ENCODE data around the gene OR2F1. TPM values are rescaled to one million over a fixed set of nuclear protein-coding genes. Genes with fewer than 3 reads are reported as not detected.

OR2F1 gene
- total and polyA plus RNA-seq, 4 donors: under 0.01 to 0.05 TPM; not detected in 2

DNA sequence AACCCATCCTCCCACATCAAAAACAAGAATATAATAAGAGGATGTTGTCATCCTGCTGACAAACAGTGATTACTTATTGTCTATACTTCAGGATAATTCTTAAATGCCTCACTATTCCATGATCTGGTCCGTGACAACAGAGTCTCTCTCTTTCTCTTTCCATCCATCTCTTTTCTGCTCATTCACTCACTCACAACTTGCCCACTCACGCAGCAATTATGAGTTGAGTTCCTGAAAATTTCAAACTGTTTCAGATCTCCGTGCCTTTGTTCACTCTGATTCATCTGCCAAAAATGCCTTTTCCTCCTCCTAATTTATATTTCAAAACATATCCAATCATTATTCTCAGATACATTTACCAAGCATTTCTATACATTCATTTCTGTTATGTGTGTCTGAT, 46.9 kb downstream of the OR2F1 start (continued):
- no peak for TF ChIP-seq ZBTB33 (IDR thresholded peaks at IDR 0.05)

- H3K9me3 ChIP-seq (ENCODE audit: control insufficient read depth in 4 of 4, low read length in 3 of 4): no peaks in the 10 kb centered on the region
- H3K36me3 ChIP-seq (ENCODE audit: control insufficient read depth in 4 of 4, insufficient read depth in 3 of 4, low read depth in 1 of 4, low read length in 3 of 4): no peaks in the 10 kb centered on the region
- no peaks in the 10 kb centered on the region for H3K4me1 ChIP-seq (ENCODE audit: control insufficient read depth in 4 of 4, insufficient read depth in 4 of 4, low read length in 3 of 4)
- peaks cover 0 to 4% (median 0%) of the 10 kb centered on the region in 4 donors for H3K27me3 ChIP-seq (ENCODE audit: control insufficient read depth in 4 of 4, insufficient read depth in 4 of 4, low read length in 3 of 4)
- H3K4me3 ChIP-seq (ENCODE audit: low read depth in 1 of 3, low read length in 3 of 3): no peak overlapping the region
- H3K9ac ChIP-seq (ENCODE audit: low read depth in 1 of 2, low read length in 2 of 2): no peak overlapping the region
- H3K27ac ChIP-seq (ENCODE audit: low read depth in 1 of 2, low read length in 2 of 2): no peak overlapping the region
- TF ChIP-seq FOXA2 (IDR thresholded peaks at IDR 0.05): no peak
- TF ChIP-seq FOXA1 (IDR thresholded peaks at IDR 0.05): no peak
- no peak for TF ChIP-seq TAF1 (conservative IDR thresholded peaks at IDR 0.05)
- no peak for TF ChIP-seq EGR1 (IDR thresholded peaks at IDR 0.05; ENCODE audit: low read depth in 2 of 2)
- no peak for TF ChIP-seq RAD21 (IDR thresholded peaks at IDR 0.05)
- TF ChIP-seq, protein P1, sequence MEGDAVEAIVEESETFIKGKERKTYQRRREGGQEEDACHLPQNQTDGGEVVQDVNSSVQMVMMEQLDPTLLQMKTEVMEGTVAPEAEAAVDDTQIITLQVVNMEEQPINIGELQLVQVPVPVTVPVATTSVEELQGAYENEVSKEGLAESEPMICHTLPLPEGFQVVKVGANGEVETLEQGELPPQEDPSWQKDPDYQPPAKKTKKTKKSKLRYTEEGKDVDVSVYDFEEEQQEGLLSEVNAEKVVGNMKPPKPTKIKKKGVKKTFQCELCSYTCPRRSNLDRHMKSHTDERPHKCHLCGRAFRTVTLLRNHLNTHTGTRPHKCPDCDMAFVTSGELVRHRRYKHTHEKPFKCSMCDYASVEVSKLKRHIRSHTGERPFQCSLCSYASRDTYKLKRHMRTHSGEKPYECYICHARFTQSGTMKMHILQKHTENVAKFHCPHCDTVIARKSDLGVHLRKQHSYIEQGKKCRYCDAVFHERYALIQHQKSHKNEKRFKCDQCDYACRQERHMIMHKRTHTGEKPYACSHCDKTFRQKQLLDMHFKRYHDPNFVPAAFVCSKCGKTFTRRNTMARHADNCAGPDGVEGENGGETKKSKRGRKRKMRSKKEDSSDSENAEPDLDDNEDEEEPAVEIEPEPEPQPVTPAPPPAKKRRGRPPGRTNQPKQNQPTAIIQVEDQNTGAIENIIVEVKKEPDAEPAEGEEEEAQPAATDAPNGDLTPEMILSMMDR (IDR thresholded peaks at IDR 0.05; ENCODE audit: low read depth, low read length, missing input control): no peak
- DNase-seq (ENCODE audit: low spot score): no peak
- WGBS: 82% methylated on average over 5 of the region's 5 CpGs
Measured at GRCh38 chr7:144004703-144005102, 50.1 kb downstream of the OR2F1 start.

GRCh38 chr7:144006029-144006691, 51.5 kb downstream of the OR2F1 start:
- Histone ChIP-seq H3K27me3 (ENCODE audit: control insufficient read depth in 4 of 4, insufficient read depth in 4 of 4, low read length in 3 of 4) (no peaks in the 10 kb centered on the region), H3K4me3 (ENCODE audit: low read depth in 1 of 3, low read length in 3 of 3) (no peak overlapping the region), H3K27ac (ENCODE audit: low read depth in 1 of 2, low read length in 2 of 2) (no peak overlapping the region), H3K9me3 (ENCODE audit: control insufficient read depth in 4 of 4, low read length in 3 of 4) (no peaks in the 10 kb centered on the region), H3K4me1 (ENCODE audit: control insufficient read depth in 4 of 4, insufficient read depth in 4 of 4, low read length in 3 of 4) (no peaks in the 10 kb centered on the region), H3K9ac (ENCODE audit: low read depth in 1 of 2, low read length in 2 of 2) (no peak overlapping the region), H3K36me3 (ENCODE audit: control insufficient read depth in 4 of 4, insufficient read depth in 3 of 4, low read depth in 1 of 4, low read length in 3 of 4) (no peaks in the 10 kb centered on the region)
- DNase-seq (ENCODE audit: low spot score): no peak
- TF ChIP-seq MAX (IDR thresholded peaks at IDR 0.05): no peak
- TF ChIP-seq TAF1 (conservative IDR thresholded peaks at IDR 0.05): no peak
- TF ChIP-seq NR2F2 (IDR thresholded peaks at IDR 0.05): peak; percentile 23
- TF ChIP-seq RAD21 (IDR thresholded peaks at IDR 0.05): no peak
- TF ChIP-seq RXRA (IDR thresholded peaks at IDR 0.05): no peak
- no peak for TF ChIP-seq HNF4G (IDR thresholded peaks at IDR 0.05)
- TF ChIP-seq, protein P1 (IDR thresholded peaks at IDR 0.05; ENCODE audit: low read depth, low read length, missing input control): no peak
- TF ChIP-seq SP1 (IDR thresholded peaks at IDR 0.05): no peak
- no peak for TF ChIP-seq FOXA2 (IDR thresholded peaks at IDR 0.05)
- TF ChIP-seq GABPA (IDR thresholded peaks at IDR 0.05 in 1 of 2, conservative IDR thresholded peaks at IDR 0.05 in 1 of 2): no peak
- peak; percentile 30 to 60 for TF ChIP-seq HNF4A (conservative IDR thresholded peaks at IDR 0.05)
- no peak for TF ChIP-seq ZBTB33 (IDR thresholded peaks at IDR 0.05)
- TF ChIP-seq, protein P2, sequence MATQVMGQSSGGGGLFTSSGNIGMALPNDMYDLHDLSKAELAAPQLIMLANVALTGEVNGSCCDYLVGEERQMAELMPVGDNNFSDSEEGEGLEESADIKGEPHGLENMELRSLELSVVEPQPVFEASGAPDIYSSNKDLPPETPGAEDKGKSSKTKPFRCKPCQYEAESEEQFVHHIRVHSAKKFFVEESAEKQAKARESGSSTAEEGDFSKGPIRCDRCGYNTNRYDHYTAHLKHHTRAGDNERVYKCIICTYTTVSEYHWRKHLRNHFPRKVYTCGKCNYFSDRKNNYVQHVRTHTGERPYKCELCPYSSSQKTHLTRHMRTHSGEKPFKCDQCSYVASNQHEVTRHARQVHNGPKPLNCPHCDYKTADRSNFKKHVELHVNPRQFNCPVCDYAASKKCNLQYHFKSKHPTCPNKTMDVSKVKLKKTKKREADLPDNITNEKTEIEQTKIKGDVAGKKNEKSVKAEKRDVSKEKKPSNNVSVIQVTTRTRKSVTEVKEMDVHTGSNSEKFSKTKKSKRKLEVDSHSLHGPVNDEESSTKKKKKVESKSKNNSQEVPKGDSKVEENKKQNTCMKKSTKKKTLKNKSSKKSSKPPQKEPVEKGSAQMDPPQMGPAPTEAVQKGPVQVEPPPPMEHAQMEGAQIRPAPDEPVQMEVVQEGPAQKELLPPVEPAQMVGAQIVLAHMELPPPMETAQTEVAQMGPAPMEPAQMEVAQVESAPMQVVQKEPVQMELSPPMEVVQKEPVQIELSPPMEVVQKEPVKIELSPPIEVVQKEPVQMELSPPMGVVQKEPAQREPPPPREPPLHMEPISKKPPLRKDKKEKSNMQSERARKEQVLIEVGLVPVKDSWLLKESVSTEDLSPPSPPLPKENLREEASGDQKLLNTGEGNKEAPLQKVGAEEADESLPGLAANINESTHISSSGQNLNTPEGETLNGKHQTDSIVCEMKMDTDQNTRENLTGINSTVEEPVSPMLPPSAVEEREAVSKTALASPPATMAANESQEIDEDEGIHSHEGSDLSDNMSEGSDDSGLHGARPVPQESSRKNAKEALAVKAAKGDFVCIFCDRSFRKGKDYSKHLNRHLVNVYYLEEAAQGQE (IDR thresholded peaks at IDR 0.05): no peak
- TF ChIP-seq YY1 (IDR thresholded peaks at IDR 0.05): no peak
- WGBS: 23% methylated on average over 1 of the region's 1 CpG
